GM21423 (cell line): ENCODE measurements around the gene TPO.
"Not testable (repeated sequence)": the region's sequence is repeated elsewhere in the genome, so short reads cannot be mapped to it uniquely, and the experiment has no call there.

Experiments
- ATAC-seq: cut with Tn5 transposase; IDR thresholded peaks from one replicate; pipeline ENCODE4 v1.9.1; 2021; ENCODE audit warnings: mild to moderate bottlenecking, moderate library complexity; ENCODE audit not compliant: unreplicated experiment

The TPO gene

GRCh38 chr2:1548910-1549673 is 135.8 kb downstream of the TPO start:
- no peak for ATAC-seq

- no peak for ATAC-seq
Measured at GRCh38 chr2:1550076-1550475, 136.8 kb downstream of the TPO start.

GRCh38 chr2:1550658-1551316 is 137.5 kb downstream of the TPO start:
- ATAC-seq = peak; percentile 72

- ATAC-seq = no peak
Measured at GRCh38 chr2:1551905-1552304, 138.6 kb downstream of the TPO start.

- ATAC-seq = no peak
Measured at GRCh38 chr2:1552611-1553010, 139.3 kb downstream of the TPO start.

- ATAC-seq = no peak
Measured at GRCh38 chr2:1553671-1554295, 140.5 kb downstream of the TPO start.

GRCh38 chr2:1556286-1556685 is 143.0 kb downstream of the TPO start:
- ATAC-seq = no peak

- no peak for ATAC-seq
Measured at GRCh38 chr2:1556776-1557466, 143.7 kb downstream of the TPO start.

- ATAC-seq = no peak
Measured at GRCh38 chr2:1557467-1557820, 144.2 kb downstream of the TPO start.

- ATAC-seq = no peak
Measured at GRCh38 chr2:1559589-1560175, 146.4 kb downstream of the TPO start.

- no peak for ATAC-seq
Measured at GRCh38 chr2:1561259-1561658, 148.0 kb downstream of the TPO start.

GRCh38 chr2:1561811-1562421 is 148.7 kb downstream of the TPO start:
- no peak for ATAC-seq

- ATAC-seq = no peak
Measured at GRCh38 chr2:1563084-1563857, 150.0 kb downstream of the TPO start.

GRCh38 chr2:1563943-1564891 is 151.0 kb downstream of the TPO start:
- ATAC-seq = no peak

- ATAC-seq = no peak
Measured at GRCh38 chr2:1567556-1568344, 154.5 kb downstream of the TPO start.

GRCh38 chr2:1568345-1568668 is 155.0 kb downstream of the TPO start:
- not testable (repeated sequence) for ATAC-seq

GRCh38 chr2:1569879-1570450 is 156.7 kb downstream of the TPO start:
- ATAC-seq = no peak
